Measurements from ENCODE around the gene SEC23B. TPM values are rescaled to one million over a fixed set of nuclear protein-coding genes. Genes with fewer than 3 reads are reported as not detected.
"Not testable (repeated sequence)": the region's sequence is repeated elsewhere in the genome, so short reads cannot be mapped to it uniquely, and the experiment has no call there.

The SEC23B gene
- total RNA-seq (2014; rRNA removed; shearing (Covaris generic)): 56.0 and 71.4 TPM in 2 replicates

- H3K27ac ChIP-seq: peak within 1 kb of the TSS; percentile 63
- H3K4me1 ChIP-seq (replicated peaks): peaks cover 13% of the 10 kb centered on the region
- peak; percentile 94 to 98 for DNase-seq (ENCODE audit: low read depth in 1 of 2, low spot score in 2 of 2)
- H3K36me3 ChIP-seq: peaks cover 27% of the 10 kb centered on the region
- no peaks in the 10 kb centered on the region for H3K9me3 ChIP-seq (replicated peaks)
- no peaks in the 10 kb centered on the region for H3K27me3 ChIP-seq (replicated peaks)
- peak within 1 kb of the TSS; percentile 60 for H3K4me3 ChIP-seq
Observed at GRCh38 chr20:18507218-18508191, at the start of gene SEC23B. SEC23B (plus strand) TSS chr20:18507940; CDS start chr20:18510836, 2,896 bp downstream.

- H3K4me3 ChIP-seq: no peak overlapping the region
- DNase-seq (ENCODE audit: low read depth in 1 of 2, low spot score in 2 of 2): no peak
- no peaks in the 10 kb centered on the region for H3K27me3 ChIP-seq (replicated peaks)
- peaks cover 17% of the 10 kb centered on the region for H3K36me3 ChIP-seq
- H3K4me1 ChIP-seq (replicated peaks): peaks cover 13% of the 10 kb centered on the region
- no peak overlapping the region for H3K27ac ChIP-seq
- H3K9me3 ChIP-seq (replicated peaks): no peaks in the 10 kb centered on the region
Observed at GRCh38 chr20:18465536-18466200, 42.1 kb upstream of the SEC23B start.

- no peak for DNase-seq (ENCODE audit: low read depth in 1 of 2, low spot score in 2 of 2)
- Histone ChIP-seq H3K27me3 (replicated peaks) (no peaks in the 10 kb centered on the region), H3K4me1 (replicated peaks) (peaks cover 14% of the 10 kb centered on the region), H3K4me3 (peak overlapping the region; percentile 61), H3K9me3 (replicated peaks) (no peaks in the 10 kb centered on the region), H3K27ac (no peak overlapping the region), H3K36me3 (peaks cover 18% of the 10 kb centered on the region)
Observed at GRCh38 chr20:18466574-18466893, 41.2 kb upstream of the SEC23B start.

GRCh38 chr20:18466894-18467730 lies 40.6 kb upstream of the SEC23B start, which contains the start of the genes DZANK1 and POLR3F:
DZANK1 (minus strand) TSS chr20:18467030; CDS start chr20:18465358, 1,672 bp downstream.
POLR3F (plus strand) TSS chr20:18467390; CDS start chr20:18467507, 117 bp downstream.
- peak; percentile 96 to 98 for DNase-seq (ENCODE audit: low read depth in 1 of 2, low spot score in 2 of 2)
- Histone ChIP-seq H3K27ac (peak within 1 kb of the TSS; percentile 91), H3K9me3 (replicated peaks) (no peaks in the 10 kb centered on the region), H3K36me3 (peaks cover 24% of the 10 kb centered on the region), H3K4me3 (peak within 1 kb of the TSS; percentile 61), H3K27me3 (replicated peaks) (no peaks in the 10 kb centered on the region), H3K4me1 (replicated peaks) (peaks cover 14% of the 10 kb centered on the region)

GRCh38 chr20:18477218-18477617 lies 30.5 kb upstream of the SEC23B start:
- no peak for DNase-seq (ENCODE audit: low read depth in 1 of 2, low spot score in 2 of 2)

GRCh38 chr20:18477821-18478220 lies 29.9 kb upstream of the SEC23B start:
- Histone ChIP-seq H3K9me3 (replicated peaks) (no peaks in the 10 kb centered on the region), H3K4me3 (no peak overlapping the region), H3K27ac (no peak overlapping the region), H3K36me3 (peaks cover 74% of the 10 kb centered on the region), H3K4me1 (replicated peaks) (no peaks in the 10 kb centered on the region), H3K27me3 (replicated peaks) (no peaks in the 10 kb centered on the region)
- no peak for DNase-seq (ENCODE audit: low read depth in 1 of 2, low spot score in 2 of 2)

More at GRCh38 chr20:18477218-18477617, 30.5 kb upstream of the SEC23B start:
- Histone ChIP-seq H3K27ac (no peak overlapping the region), H3K27me3 (replicated peaks) (no peaks in the 10 kb centered on the region), H3K9me3 (replicated peaks) (no peaks in the 10 kb centered on the region), H3K4me1 (replicated peaks) (no peaks in the 10 kb centered on the region), H3K36me3 (peaks cover 70% of the 10 kb centered on the region), H3K4me3 (no peak overlapping the region)

GRCh38 chr20:18481596-18481995 lies 26.1 kb upstream of the SEC23B start:
- Histone ChIP-seq H3K36me3 (peaks cover 72% of the 10 kb centered on the region), H3K9me3 (replicated peaks) (no peaks in the 10 kb centered on the region)

GRCh38 chr20:18488301-18488700 lies 19.4 kb upstream of the SEC23B start:
- Histone ChIP-seq H3K9me3 (replicated peaks) (no peaks in the 10 kb centered on the region), H3K4me1 (replicated peaks) (no peaks in the 10 kb centered on the region), H3K4me3 (no peak overlapping the region), H3K27me3 (replicated peaks) (no peaks in the 10 kb centered on the region), H3K36me3 (peaks cover 38% of the 10 kb centered on the region), H3K27ac (no peak overlapping the region)
- no peak for DNase-seq (ENCODE audit: low read depth in 1 of 2, low spot score in 2 of 2)

More at GRCh38 chr20:18481596-18481995, 26.1 kb upstream of the SEC23B start:
- H3K4me1 ChIP-seq (replicated peaks): no peaks in the 10 kb centered on the region
- DNase-seq (ENCODE audit: low read depth in 1 of 2, low spot score in 2 of 2): no peak
- H3K4me3 ChIP-seq: no peak overlapping the region
- H3K27me3 ChIP-seq (replicated peaks): no peaks in the 10 kb centered on the region
- no peak overlapping the region for H3K27ac ChIP-seq

GRCh38 chr20:18496042-18496441 lies 11.7 kb upstream of the SEC23B start:
- Histone ChIP-seq H3K9me3 (replicated peaks) (no peaks in the 10 kb centered on the region), H3K27ac (no peak overlapping the region), H3K4me3 (no peak overlapping the region; the same call in 1 of the 2 replicates), H3K36me3 (peaks cover 11% of the 10 kb centered on the region; the same call in 1 of the 2 replicates), H3K4me1 (replicated peaks) (peaks cover 4% of the 10 kb centered on the region; the same call in 1 of the 2 replicates), H3K27me3 (replicated peaks) (no peaks in the 10 kb centered on the region)
- no peak for DNase-seq (ENCODE audit: low read depth in 1 of 2, low spot score in 2 of 2)

- H3K9me3 ChIP-seq (replicated peaks): no peaks in the 10 kb centered on the region
- peak; percentile 73 to 85 for DNase-seq (ENCODE audit: low read depth in 1 of 2, low spot score in 2 of 2)
- H3K4me1 ChIP-seq (replicated peaks): peaks cover 4% of the 10 kb centered on the region; the same call in 1 of the 2 replicates
- no peaks in the 10 kb centered on the region for H3K27me3 ChIP-seq (replicated peaks)
- no peak within 1 kb of the TSS for H3K27ac ChIP-seq
- H3K36me3 ChIP-seq: peaks cover 7% of the 10 kb centered on the region; the same call in 1 of the 2 replicates
- H3K4me3 ChIP-seq: peak within 1 kb of the TSS; percentile 66
Observed at GRCh38 chr20:18496740-18497592, 10.8 kb upstream of the SEC23B start, which contains the start of gene RBBP9. RBBP9 (minus strand) TSS chr20:18497225; CDS start chr20:18497167, 58 bp downstream.

GRCh38 chr20:18497603-18498002 lies 10.1 kb upstream of the SEC23B start:
- H3K27me3 ChIP-seq (replicated peaks): no peaks in the 10 kb centered on the region
- DNase-seq (ENCODE audit: low read depth in 1 of 2, low spot score in 2 of 2): no peak
- H3K36me3 ChIP-seq: peaks cover 1% of the 10 kb centered on the region; the same call in 1 of the 2 replicates
- H3K4me3 ChIP-seq: no peak overlapping the region
- peaks cover 4% of the 10 kb centered on the region; the same call in 1 of the 2 replicates for H3K4me1 ChIP-seq (replicated peaks)
- H3K27ac ChIP-seq: no peak overlapping the region
- H3K9me3 ChIP-seq (replicated peaks): no peaks in the 10 kb centered on the region

GRCh38 chr20:18501672-18502071 lies 6.1 kb upstream of the SEC23B start:
- not testable (repeated sequence) for DNase-seq (ENCODE audit: low read depth in 1 of 2, low spot score in 2 of 2)

More at GRCh38 chr20:18501672-18502071, 6.1 kb upstream of the SEC23B start:
- H3K27me3 ChIP-seq (replicated peaks); H3K27ac ChIP-seq; H3K4me3 ChIP-seq; H3K36me3 ChIP-seq; H3K4me1 ChIP-seq (replicated peaks); H3K9me3 ChIP-seq (replicated peaks): not testable (repeated sequence)
